Frontal cortex (tissue), 4 donors: Measurements from ENCODE around the gene TESK2. TPM values are rescaled to one million over a fixed set of nuclear protein-coding genes. Genes with fewer than 3 reads are reported as not detected.
"Not testable (repeated sequence)": the region's sequence is repeated elsewhere in the genome, so short reads cannot be mapped to it uniquely, and the experiment has no call there.

ENCODE experiments used
- DNase-seq, 2 donors: peaks; one replicate each; pipeline ENCODE4 v3.0.0; 2012; ENCODE audit warnings: low spot score in 2 of 2
- FAIRE-seq: peaks from 2 replicates; lab custom pipeline; 2012; peaks lifted over from hg19 to GRCh38; lab: Jason Lieb, UNC
- total RNA-seq: library from RNA; depleted of rRNA; stranded (reverse); fragments of >200 nt; gene quantifications from one replicate; pipeline ENCODE4 v1.2.3, GENCODE V29; 2014
- donor health status: control.
- donor health status: control.
- donor health status: control.

TESK2 gene
- total RNA-seq, 1 donor from 2014 or later = 0.82 TPM

DNA sequence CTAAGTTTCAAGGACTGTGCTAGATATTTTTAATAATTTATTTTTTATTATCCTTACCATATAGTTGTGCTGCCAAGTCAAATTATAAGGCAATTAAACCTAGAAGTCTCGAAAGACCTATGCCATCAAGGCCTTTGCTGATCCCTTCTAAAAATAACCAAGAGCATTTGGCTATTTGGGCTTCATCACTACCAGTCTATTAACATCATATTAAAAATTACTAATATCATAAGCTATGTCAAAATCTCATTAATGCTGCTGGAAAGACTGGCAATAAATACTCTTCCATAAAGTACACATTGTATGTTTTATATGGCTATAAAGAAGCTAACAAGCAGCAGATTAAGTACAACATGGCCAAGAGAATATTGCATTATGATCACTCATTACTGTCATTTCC, 107.8 kb downstream of the TESK2 start:
- no peak for DNase-seq
- FAIRE-seq = no peak

DNA sequence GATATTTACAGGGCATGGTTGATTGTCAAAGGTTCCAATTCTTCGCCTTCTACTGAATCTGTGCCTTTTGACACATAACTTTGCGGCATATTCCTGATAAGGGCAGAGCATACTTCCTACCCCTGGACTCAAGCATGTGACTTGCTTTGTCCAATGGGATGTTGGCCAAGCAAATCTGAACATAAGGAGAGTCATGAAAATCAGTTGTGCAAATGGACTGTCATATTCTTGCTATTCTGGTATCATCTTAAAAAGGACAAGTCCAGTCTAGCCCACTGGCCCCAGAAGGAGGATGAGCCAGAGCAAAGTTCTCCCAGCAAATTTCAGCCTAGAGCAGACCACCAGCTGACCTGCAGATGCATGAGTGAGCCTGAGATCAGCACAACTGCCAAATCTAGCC, 109.7 kb downstream of the TESK2 start:
- no peak for DNase-seq
- FAIRE-seq = no peak

DNA sequence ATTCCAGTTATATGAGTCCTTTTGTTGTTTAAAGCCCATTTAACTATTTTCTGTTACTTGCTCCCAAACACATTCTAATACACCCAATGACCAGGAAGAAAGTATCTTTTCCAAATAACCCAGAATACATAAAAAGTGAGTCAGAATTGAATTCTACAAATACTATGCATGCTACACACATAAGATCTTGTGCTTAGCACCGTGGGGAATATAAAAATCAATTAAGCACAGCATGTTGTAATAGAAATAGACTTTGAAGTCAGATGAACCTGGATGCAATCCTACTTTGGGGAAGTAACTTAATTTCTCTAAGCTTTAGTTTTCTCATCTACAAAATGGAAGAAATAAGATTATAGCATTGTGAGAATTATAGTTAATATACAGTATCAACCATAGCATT, 110.2 kb downstream of the TESK2 start:
- DNase-seq (no peak), FAIRE-seq (no peak)

- DNase-seq (no peak), FAIRE-seq (no peak)
Observed at GRCh38 chr1:45380125-45380524, 110.8 kb downstream of the TESK2 start.

- DNase-seq (no peak), FAIRE-seq (no peak)
Observed at GRCh38 chr1:45379524-45379923, 111.4 kb downstream of the TESK2 start.

- no peak for FAIRE-seq
Observed at GRCh38 chr1:45378184-45378583, 112.8 kb downstream of the TESK2 start.

GRCh38 chr1:45375104-45376090, 115.6 kb downstream of the TESK2 start:
- FAIRE-seq = peak; percentile 64
- no peak for DNase-seq

More at GRCh38 chr1:45378184-45378583, 112.8 kb downstream of the TESK2 start:
- DNase-seq = no peak

- no peak for FAIRE-seq
- no peak for DNase-seq
Observed at GRCh38 chr1:45373573-45373972, 117.4 kb downstream of the TESK2 start.

GRCh38 chr1:45370575-45370974, 120.4 kb downstream of the TESK2 start:
- no peak for FAIRE-seq

DNA sequence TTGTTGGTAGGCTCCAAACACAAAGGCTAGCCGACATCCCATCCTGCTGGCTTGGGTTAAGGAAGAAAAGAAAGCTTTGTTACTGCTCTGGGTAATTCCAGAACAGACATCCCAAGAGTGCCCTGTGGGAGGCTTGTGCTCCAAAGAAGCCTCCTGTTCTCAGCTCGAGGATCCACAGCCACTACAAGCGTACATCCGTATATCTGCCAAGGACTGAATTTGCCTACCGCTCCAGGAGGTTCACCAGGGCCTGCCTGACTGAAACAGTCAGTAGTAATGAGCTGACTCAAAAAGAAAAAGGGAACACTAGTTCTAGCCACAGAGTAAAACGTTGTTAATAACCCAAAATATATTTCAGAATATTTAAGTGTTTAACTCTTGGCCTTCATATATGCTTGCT, 125.9 kb downstream of the TESK2 start:
- FAIRE-seq (no peak), DNase-seq (no peak)

More at GRCh38 chr1:45370575-45370974, 120.4 kb downstream of the TESK2 start:
- DNase-seq = no peak

GRCh38 chr1:45364294-45364693, 126.7 kb downstream of the TESK2 start:
- FAIRE-seq (no peak), DNase-seq (no peak)

GRCh38 chr1:45360981-45361380, 130.0 kb downstream of the TESK2 start:
- DNase-seq, FAIRE-seq: not testable (repeated sequence)

DNA sequence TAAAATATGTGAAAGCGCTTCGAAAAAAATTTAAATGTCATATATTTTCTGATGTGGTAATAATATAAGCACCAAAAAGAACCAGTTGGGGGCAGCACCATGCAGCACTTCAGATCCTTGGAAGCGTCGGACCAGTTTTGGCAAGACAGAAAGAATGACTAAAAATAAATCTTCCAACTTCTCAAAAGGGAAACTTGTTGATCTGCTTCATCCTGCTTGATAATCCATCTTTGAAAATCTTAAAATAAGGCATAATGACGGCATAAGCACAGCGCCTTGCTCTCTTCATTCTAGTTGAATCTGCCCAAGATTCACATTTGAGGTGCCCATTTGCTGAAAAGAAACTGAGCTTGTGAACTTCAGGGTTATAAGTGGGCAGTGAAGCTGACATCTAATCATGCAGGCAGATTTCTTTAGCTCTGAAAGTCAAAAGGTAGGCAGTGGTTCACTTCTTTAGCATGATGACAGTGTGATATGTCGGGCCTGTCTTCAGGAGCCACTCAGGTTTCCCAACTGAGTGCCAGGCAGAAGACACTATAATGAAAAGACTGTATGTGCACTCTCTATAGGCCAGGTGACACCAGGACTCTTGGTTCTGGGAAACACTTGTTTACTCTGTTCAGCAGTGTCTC, 131.0 kb downstream of the TESK2 start:
- DNase-seq = peak in 1 of 2 donors; percentile 32
- peak; percentile 93 for FAIRE-seq

GRCh38 chr1:45356186-45356585, 134.8 kb downstream of the TESK2 start:
- no peak for DNase-seq
- FAIRE-seq = no peak

DNA sequence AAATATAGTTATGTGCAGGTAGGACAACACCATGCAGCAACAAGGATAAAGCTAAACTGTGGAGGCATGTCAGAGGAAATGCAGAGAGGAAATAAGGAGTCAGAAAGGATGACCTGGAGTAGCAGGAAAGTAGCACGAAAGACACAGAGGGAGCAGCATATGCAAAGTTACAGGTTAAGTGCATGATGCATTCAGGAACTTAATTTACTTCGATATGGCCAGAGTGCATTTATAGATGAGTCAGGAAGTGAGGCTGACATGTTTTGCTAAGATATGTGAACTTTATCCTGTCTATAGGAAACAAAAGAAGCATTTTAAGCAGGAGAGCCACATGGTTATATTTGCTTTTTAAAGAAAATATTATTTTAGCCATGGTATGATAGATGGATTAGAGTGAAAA, 135.3 kb downstream of the TESK2 start:
- FAIRE-seq (no peak), DNase-seq (no peak)

DNA sequence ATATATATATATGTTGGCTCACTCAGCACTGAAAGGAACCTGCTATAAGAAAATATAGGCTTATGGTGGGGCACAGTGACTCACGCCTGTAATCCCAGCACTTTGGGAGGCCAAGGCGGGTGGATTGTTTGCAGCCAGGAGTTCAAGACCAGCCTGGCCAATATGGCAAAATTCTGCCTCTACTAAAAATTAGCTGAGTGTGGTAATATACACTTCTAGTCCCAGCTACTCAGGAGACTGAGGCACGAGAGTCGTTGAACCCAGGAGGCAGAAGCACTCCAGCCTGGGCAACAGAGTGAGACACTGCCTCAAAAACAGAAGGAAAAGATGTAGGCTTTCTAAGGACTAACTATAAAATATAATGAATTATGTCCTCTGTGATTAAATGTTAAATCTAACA, 136.1 kb downstream of the TESK2 start:
- FAIRE-seq = no peak
- DNase-seq = no peak

DNA sequence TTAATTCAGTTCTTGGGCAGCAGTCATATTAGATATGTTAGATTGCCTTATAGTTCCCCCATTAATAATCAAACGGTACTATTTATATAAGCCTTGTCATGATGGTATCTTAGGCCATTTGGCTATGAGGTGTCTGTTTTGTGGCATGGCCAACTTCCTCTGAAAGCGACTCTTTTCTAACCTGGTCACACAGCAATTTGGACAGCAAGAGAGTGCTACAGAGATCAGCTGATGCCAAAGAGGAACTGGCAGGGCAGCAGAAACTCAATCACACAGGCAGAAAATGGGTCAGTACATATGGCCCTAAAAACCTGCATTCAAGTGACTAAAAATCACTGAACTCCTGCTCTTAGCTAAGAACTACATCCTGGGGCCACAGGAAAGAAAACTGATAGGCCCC, 137.3 kb downstream of the TESK2 start:
- DNase-seq (no peak), FAIRE-seq (no peak)

DNA sequence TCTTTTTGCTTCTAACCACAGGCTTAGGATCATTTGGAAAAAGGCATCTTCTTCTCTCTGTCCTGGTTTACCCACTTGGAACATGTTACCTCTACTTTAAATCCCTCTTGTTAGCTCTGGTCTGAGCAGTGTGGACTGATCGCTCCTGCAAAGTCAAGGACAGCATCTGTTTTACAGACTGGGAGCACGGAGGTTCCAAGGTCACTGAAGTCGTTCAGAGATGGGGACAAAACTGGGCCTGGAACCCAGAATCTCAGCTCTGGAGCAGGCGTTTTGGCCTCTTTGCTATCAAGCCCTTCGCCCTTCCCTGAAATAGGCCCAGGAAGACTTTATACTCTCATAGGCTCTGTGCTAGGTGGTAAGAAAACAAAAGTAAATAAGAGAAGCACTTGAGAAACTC, 139.5 kb downstream of the TESK2 start:
- FAIRE-seq (no peak), DNase-seq (no peak)

- FAIRE-seq = no peak
Observed at GRCh38 chr1:45348966-45349677, 141.8 kb downstream of the TESK2 start.

DNA sequence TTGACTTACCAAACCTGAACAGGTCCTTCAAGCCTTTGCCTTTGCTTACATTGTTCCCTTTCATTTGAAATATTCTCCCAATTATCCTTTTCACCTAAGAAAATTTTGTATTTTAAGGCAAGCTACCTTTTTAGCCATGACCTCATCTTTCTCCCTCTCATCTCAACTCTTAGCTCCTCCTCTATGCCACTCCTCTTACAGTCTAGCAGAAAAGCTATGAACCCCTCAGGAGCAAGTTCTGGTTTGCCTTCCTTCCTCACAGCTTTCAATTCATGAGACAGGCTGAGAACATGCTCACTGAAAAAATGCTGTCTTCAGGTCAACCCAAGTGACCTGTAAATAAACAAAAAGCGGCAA, 142.4 kb downstream of the TESK2 start:
- FAIRE-seq (no peak), DNase-seq (no peak)

More at GRCh38 chr1:45348966-45349677, 141.8 kb downstream of the TESK2 start:
- no peak for DNase-seq

- no peak for FAIRE-seq
- DNase-seq = no peak
Observed at GRCh38 chr1:45348020-45348419, 142.9 kb downstream of the TESK2 start.
